WTC11 (cell line): ENCODE data around the gene GPR12.

Source experiments
- CTCF ChIP-seq: fragments of 200-600 bp; IDR thresholded peaks from 2 replicates; pipeline ENCODE4 v1.8.0; 2022; ENCODE audit warnings: antibody characterized with exemption
- FOXP4 ChIP-seq: sonication (generic); formaldehyde crosslinking; IDR thresholded peaks from 2 replicates; pipeline ENCODE4 v1.8.0; 2022; ENCODE audit warnings: mild to moderate bottlenecking, missing genetic modification reagents
- NR1H2 ChIP-seq: sonication (generic); formaldehyde crosslinking; IDR thresholded peaks from 2 replicates; pipeline ENCODE4 v1.9.0; 2021; ENCODE audit warnings: mild to moderate bottlenecking, moderate library complexity, missing genetic modification reagents
- NR3C1 ChIP-seq: sonication (generic); formaldehyde crosslinking; conservative IDR thresholded peaks from 2 replicates; pipeline ENCODE4 v1.8.1; 2023; ENCODE audit warnings: low read depth, mild to moderate bottlenecking, missing genetic modification reagents
- TCF7 ChIP-seq: sonication (generic); formaldehyde crosslinking; IDR thresholded peaks from 2 replicates; pipeline ENCODE4 v1.8.0; 2022; ENCODE audit warnings: mild to moderate bottlenecking, low read depth, missing genetic modification reagents, moderate library complexity

- TF ChIP-seq FOXP4 (CRISPR knock-in tag) (no peak), NR3C1 (CRISPR knock-in tag) (no peak), CTCF (no peak), TCF7 (CRISPR knock-in tag) (no peak), NR1H2 (no peak)
Observed at GRCh38 chr13:26810095-26810494, 49.5 kb upstream of the GPR12 start.
